Astrocyte of the hippocampus (primary cell): ENCODE results near the gene PLXNA1.

ENCODE experiments used
- DNase-seq: peaks from one replicate; pipeline ENCODE4 v3.0.0; 2011; ENCODE audit warnings: low read depth, low spot score

The PLXNA1 gene

GRCh38 chr3:126987596-126987995, 4.7 kb downstream of the PLXNA1 start:
- DNase-seq = no peak

- no peak for DNase-seq
Measured at GRCh38 chr3:126988451-126989021, 5.6 kb downstream of the PLXNA1 start.

GRCh38 chr3:126989316-126990023, 6.6 kb downstream of the PLXNA1 start:
- DNase-seq = no peak

GRCh38 chr3:126990024-126990700, 7.2 kb downstream of the PLXNA1 start:
- no peak for DNase-seq

- no peak for DNase-seq
Measured at GRCh38 chr3:126990890-126991289, 8.0 kb downstream of the PLXNA1 start.

GRCh38 chr3:126991366-126992200, 8.7 kb downstream of the PLXNA1 start:
- no peak for DNase-seq

- DNase-seq = no peak
Measured at GRCh38 chr3:126992216-126992615, 9.3 kb downstream of the PLXNA1 start.

- DNase-seq = no peak
Measured at GRCh38 chr3:126992776-126993175, 9.9 kb downstream of the PLXNA1 start.

- no peak for DNase-seq
Measured at GRCh38 chr3:126993436-126993835, 10.5 kb downstream of the PLXNA1 start.

GRCh38 chr3:126994661-126995245, 11.8 kb downstream of the PLXNA1 start:
- peak; percentile 41 for DNase-seq

- DNase-seq = no peak
Measured at GRCh38 chr3:126995254-126995780, 12.4 kb downstream of the PLXNA1 start.

- DNase-seq = no peak
Measured at GRCh38 chr3:126995926-126996512, 13.1 kb downstream of the PLXNA1 start.

GRCh38 chr3:126996905-126997304, 14.0 kb downstream of the PLXNA1 start:
- peak; percentile 71 for DNase-seq

- DNase-seq = no peak
Measured at GRCh38 chr3:126997455-126998038, 14.6 kb downstream of the PLXNA1 start.

- no peak for DNase-seq
Measured at GRCh38 chr3:126998320-126998719, 15.4 kb downstream of the PLXNA1 start.

- DNase-seq = no peak
Measured at GRCh38 chr3:126998728-126999127, 15.8 kb downstream of the PLXNA1 start.

- DNase-seq = no peak
Measured at GRCh38 chr3:126999383-126999782, 16.5 kb downstream of the PLXNA1 start.

GRCh38 chr3:127000119-127000518, 17.2 kb downstream of the PLXNA1 start:
- no peak for DNase-seq

- no peak for DNase-seq
Measured at GRCh38 chr3:127000761-127001160, 17.8 kb downstream of the PLXNA1 start.

- DNase-seq = no peak
Measured at GRCh38 chr3:127001486-127002194, 18.7 kb downstream of the PLXNA1 start.
